ENCODE results near the gene SPATS2.

- TF ChIP-seq, protein P1, sequence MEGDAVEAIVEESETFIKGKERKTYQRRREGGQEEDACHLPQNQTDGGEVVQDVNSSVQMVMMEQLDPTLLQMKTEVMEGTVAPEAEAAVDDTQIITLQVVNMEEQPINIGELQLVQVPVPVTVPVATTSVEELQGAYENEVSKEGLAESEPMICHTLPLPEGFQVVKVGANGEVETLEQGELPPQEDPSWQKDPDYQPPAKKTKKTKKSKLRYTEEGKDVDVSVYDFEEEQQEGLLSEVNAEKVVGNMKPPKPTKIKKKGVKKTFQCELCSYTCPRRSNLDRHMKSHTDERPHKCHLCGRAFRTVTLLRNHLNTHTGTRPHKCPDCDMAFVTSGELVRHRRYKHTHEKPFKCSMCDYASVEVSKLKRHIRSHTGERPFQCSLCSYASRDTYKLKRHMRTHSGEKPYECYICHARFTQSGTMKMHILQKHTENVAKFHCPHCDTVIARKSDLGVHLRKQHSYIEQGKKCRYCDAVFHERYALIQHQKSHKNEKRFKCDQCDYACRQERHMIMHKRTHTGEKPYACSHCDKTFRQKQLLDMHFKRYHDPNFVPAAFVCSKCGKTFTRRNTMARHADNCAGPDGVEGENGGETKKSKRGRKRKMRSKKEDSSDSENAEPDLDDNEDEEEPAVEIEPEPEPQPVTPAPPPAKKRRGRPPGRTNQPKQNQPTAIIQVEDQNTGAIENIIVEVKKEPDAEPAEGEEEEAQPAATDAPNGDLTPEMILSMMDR (conservative IDR thresholded peaks at IDR 0.05 in 1 of 2, IDR thresholded peaks at IDR 0.05 in 1 of 2; ENCODE audit: low read depth in 1 of 2, low read length in 2 of 2), result no peak
- TF ChIP-seq EZH2 (IDR thresholded peaks at IDR 0.05; ENCODE audit: low read length, missing control alignments), result no peak
Observed at GRCh38 chr12:49519574-49519936, 152.3 kb downstream of the SPATS2 start.
